ENCODE measurements around the gene DNAH5.
"Not testable (repeated sequence)": the region's sequence is repeated elsewhere in the genome, so short reads cannot be mapped to it uniquely, and the experiment has no call there.

The DNAH5 gene

GRCh38 chr5:13816126-13816525, 128.4 kb downstream of the DNAH5 start:
- no peak for DNase-seq

DNA sequence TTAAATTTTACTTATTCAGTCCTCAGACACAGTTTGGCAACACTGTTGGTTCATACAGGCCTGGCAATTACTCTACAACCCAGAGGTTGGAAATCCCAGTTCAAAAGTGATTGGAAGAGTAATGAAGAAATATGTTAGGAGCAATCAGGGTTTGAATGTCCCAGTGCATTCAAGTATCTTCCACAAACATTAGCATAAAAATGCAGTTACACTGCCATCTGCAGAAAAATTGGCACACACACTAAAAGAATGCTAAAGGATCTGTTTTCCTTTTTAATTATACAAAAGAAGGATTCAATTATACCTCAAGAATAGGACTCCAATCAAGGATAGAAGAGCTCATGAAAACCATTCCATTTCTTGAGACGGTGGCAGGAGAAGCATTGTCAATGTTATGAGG, 130.2 kb downstream of the DNAH5 start:
- DNase-seq = no peak

GRCh38 chr5:13809921-13810320, 134.6 kb downstream of the DNAH5 start:
- DNase-seq = no peak

DNA sequence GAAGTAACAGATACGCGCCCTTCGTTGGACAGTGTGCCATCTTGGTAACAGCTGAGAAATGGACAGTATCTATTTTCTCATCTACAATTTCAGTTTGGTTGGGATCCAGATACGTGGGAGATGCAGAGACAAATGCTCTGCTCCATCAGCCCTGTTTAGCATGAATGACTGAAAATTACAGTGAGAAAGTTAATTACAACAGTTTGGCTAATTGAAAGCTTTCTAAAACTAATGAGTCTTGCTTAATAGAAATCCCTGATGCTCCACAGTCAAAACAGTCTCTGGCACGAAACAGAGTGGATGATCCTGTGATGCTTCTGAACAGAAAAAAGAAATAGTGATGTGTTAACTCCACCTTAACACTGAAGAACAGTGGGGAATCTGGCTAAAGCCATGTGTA, 140.2 kb downstream of the DNAH5 start:
- no peak for DNase-seq

DNA sequence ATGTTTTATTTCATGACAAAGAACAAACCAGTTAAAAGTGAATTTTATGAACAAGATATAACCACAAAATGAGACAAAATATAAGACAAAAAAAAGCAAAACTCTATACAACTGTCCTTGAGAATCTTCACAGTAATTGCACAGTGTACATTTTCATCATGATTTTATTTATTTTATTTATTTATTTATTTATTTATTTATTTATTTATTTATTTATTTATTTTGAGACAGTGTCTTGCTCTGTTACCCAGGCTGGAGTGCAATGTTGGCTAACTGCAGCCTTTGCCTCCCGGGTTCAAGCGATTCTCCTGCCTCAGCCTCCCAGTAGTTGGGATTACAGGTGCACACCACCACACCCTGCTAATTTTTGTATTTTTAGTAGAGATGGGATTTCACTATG, 145.9 kb downstream of the DNAH5 start:
- DNase-seq = not testable (repeated sequence)

DNA sequence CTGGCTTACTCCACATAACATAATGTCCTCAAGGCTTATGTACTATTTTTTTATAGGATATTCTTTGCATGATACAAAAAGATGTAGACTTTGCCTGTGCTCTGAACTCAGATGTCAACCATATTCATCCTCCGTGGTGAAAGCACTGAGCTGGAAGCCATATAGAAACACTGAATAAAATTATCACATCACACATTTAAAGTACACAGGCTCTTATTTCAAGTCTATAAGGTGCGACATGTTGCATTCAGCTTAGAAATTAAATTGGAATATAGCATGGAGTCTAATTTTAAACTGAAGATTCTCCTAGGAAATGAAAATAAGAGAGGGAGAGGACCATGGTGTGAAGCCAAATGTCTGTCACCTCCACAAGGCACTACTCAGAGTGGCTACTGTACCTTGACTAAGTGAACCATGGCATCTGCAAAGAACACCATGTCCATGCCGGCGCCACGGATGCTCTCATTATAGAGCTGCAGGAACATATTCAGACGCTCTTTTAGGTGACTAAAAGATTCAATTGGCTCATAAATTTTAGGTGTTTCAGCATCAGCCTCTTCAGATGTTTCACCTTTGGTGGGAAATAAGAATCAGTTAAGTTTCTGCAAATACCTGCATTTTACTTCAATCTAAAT, 158.6 kb downstream of the DNAH5 start:
- no peak for DNase-seq

DNA sequence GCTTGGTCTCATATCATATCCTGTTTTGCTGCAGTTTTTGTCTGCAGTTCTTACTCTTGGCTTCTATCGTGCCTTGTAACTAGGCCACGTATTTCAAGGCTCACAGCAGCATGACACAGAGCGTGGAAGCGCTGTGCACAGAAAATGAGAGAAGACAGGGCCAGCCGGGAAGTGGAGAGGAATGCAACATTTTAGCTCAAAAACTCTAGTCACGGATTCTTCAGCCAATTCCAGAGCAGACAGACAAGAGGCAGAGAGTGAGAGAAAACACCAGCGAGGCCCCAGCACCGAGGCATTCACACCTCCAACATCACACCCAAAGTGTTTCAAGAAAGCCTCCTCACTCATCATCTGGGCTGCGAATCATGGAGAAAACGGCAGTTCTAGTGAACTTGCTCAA, 160.8 kb downstream of the DNAH5 start:
- no peak for DNase-seq

- DNase-seq = no peak
These were observed 164.4 kb downstream of the DNAH5 start for GRCh38 chr5:13780081-13780480.

DNA sequence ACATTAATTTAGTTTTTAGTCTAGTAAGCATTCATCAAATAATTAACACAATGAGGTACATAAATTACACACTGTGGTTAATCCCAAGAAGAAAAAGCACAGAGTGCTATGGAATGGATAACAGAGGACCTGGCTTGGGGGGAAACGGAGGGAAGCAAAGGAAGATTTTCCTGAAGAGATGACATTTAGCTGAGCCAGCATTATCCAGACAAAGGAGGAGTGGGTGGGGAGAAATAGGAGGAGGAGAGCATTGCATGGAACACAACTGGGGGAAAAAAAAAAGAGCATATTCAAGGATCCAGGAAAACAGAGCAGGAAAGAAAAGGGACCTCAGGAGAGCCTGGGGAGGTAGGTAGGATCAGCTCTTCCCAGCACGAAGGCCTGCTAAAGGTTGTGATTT, 170.8 kb downstream of the DNAH5 start:
- no peak for DNase-seq

DNA sequence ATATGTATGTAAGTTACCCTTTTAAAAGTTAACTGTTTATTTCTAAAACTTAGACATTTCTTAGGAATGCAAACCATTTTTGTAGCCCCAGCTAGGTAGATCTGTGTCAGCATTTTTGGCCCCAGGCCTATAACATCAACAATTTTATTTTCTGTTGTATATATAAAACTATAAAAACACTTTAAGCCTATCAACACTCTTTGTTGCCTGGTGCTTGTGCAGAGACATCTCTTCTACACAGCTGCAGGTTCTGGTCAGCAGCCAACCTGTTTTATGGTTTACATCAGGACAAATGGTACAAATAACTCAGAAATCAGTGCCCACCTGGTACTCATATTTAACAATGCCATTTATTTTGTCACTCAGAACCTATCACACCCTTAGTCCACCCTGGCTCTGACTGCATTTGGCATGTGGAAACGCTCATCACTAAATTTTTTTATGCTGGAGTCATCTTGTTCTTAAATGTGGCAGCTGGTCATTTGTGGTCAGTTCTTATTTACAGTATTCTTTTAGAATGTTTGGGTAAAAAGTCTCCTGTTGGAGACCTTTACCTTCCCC, 173.4 kb downstream of the DNAH5 start:
- DNase-seq = no peak

DNA sequence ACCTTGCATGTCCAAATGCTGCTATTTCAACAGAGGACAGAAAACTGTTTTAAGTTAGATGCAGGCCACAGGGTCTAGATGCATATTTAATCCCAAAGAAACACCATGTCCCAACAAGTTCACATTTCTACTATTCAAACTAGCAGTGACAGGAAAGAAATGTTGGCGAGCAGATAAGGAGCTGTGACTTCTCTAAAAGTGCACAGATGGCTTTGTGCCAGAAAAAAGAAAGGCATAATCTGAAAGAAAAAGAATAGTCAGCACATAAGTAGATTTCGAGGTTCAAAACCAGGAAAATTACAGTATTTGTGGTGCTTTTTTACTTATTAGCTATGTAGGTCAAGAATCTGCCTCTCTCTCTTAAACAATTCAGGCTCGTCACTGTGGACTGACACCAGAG, 178.3 kb downstream of the DNAH5 start:
- DNase-seq = no peak

DNA sequence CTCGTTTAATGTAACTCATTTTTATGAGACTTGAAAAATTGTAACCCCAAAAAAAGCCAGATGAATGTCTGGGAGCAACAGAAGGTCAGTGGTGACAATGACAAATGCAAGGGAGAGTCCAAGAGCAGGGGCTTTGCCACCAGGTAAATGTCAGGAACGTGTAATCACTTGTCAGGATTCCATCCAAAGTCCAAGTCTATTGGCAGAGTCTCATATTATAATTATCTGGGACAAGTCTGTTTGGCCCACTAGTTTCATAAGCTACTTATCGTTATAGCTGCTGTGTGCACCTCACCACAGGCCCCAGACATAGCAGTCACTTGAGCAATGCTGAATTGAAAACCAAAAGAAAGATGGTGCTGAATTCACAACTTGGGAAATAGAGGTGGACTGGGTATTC, 180.8 kb downstream of the DNAH5 start:
- DNase-seq = no peak

DNA sequence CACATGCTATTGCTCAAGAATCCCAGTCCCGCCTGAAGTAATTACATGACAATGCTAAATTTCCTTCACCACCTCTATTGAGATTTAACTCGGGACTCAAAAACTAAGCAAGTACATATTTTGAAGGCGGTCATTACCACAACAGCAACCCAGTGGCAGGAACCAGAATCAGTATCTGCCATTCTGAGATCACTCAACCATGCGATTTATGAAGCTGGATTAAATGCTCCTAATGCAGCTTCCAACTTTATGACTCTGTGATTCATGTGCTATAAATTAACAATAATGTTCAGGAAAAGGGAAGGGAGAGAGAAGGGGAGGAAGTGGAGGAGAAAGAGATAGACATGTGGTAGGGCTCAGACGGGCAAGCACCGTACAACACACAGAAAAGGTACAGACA, 194.7 kb downstream of the DNAH5 start:
- no peak for DNase-seq

GRCh38 chr5:13746026-13746425, 198.5 kb downstream of the DNAH5 start:
- DNase-seq = no peak

DNA sequence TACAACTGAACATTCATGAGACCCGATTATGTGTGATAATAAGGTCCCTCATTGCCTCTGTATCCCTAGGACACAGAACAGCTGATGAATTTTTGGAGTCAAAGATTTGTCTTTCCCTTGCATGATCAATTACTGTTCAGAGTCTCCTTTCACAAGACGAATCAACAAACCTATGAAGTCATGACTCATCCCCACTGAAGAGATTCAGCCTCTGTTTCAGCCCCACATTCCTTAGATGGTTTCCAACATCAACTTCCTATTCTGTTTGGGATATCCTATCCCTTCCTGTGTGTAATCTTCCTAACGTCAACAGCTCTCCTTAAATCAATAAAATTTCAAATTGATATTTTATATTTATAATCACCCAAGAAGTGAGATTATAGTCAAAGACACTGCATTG, 199.0 kb downstream of the DNAH5 start:
- no peak for DNase-seq

DNA sequence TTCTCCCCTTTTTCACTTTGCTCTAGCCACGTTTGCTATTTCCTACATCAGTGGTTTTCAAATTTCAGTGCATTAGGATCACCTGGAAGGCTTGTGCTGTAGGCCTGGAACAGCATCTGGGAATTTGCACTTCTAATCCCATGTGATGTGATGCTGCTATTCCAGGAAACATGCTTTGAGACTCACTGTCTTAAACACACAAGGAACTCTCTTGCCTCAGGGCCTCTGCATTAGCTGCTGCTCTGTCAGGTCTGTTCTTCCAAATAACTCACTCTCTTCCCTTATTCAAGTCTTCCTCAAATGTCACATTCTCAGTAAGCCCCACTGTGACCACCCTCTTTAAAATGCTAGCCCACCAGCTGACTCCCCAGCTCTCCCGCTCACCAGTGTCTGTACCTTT, 204.0 kb downstream of the DNAH5 start:
- no peak for DNase-seq

DNA sequence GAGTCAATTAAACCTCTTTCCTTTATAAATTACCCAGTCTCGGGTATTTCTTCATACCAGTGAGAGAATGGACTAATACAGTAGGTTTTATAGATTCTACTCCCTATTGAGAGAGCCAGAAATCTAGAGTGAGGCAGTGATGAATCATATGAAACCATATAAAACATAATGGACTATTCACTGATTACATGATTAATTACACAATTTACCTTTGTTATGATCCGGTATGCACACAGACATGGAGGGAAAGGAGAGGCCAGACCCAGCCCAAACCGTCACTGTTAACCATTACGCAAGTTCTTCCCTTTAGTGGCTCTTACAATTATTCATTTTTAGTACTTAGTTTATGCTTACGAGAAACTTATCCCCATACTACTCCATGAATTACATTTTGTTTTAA, 205.0 kb downstream of the DNAH5 start:
- no peak for DNase-seq

- DNase-seq = no peak
These were observed 208.8 kb downstream of the DNAH5 start for GRCh38 chr5:13735691-13736090.

- no peak for DNase-seq
These were observed 213.3 kb downstream of the DNAH5 start for GRCh38 chr5:13731121-13731628.

GRCh38 chr5:13708906-13709305, 235.6 kb downstream of the DNAH5 start:
- DNase-seq = no peak

DNA sequence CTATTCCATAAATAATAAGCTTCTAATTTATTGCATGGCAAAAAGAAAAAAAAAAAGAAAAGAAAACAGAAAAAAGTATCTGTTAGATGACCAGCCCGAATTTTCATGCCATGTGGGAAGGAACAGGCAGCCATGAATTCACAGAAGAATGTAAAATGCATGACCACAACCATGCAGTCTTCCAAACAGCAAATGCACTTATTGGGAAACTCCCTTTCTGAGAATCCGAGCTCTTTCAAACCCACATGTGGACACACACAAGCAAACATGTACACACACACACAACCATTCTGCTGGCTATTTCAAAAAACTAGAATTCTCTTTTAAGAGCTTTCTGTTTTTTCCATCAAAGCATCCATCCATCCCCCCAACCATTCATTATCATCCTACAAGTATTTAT, 236.1 kb downstream of the DNAH5 start:
- no peak for DNase-seq

- no peak for DNase-seq
These were observed 240.1 kb downstream of the DNAH5 start for GRCh38 chr5:13704396-13704795.

DNA sequence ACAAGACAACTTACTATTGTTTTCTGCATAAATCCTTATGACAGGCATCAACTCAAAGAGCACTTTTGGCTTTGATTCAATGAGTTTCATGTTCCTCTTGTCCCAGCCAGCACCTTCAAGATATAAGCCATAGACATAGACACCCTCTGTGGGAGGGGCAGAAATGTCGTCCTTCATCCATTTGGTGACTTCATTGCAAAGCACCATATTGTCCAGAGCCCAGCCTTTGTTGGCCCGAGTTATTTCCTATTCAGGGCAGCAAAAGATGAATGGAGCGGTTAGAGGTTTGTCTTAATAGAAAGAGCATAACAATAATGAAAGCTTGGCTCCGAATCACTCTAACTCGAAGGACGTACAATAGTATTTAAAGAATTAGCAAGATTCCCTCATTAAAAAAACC, 243.9 kb downstream of the DNAH5 start:
- DNase-seq = no peak

DNA sequence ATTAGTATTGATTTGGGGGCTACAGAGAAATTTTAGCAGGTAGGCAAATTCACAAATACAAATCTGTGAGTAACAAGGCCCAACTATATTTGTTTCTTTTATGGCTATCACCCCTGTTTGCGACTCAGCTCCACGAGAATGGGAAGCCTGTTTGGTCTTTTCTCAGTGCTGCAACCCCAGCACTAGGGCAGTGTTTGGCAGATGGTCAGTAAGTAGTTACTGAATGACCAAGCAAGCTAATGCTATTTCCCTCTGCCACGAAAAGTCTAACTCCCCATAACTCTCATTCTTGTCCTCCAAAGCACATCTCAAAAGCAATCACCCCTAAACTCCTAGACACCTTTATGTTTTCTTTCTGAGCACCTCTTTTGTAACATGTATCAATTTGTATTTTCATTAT, 245.6 kb downstream of the DNAH5 start:
- no peak for DNase-seq

- no peak for DNase-seq
These were observed 249.3 kb downstream of the DNAH5 start for GRCh38 chr5:13695076-13695712.
